T-helper 2 cell treated with Interferon-gamma antibody and Interleukin-4, amounts not matched to agents 100 ng/mL and 5 ng/mL, for 36 hours (primary cell): ENCODE data around the gene POU6F1. TPM values are rescaled to one million over a fixed set of nuclear protein-coding genes. Genes with fewer than 3 reads are reported as not detected.
"Not testable (repeated sequence)": the region's sequence is repeated elsewhere in the genome, so short reads cannot be mapped to it uniquely, and the experiment has no call there.

Experiments used
- intact Hi-C: fragments of 100-400 bp; cut with micrococcal nuclease; formaldehyde crosslinking; loops from one replicate; pipeline ENCODE4 v1.15.1; 2023
- total RNA-seq: library from RNA; stranded (reverse); gene quantifications from 2 replicates; pipeline ENCODE4 v1.2.3, GENCODE V29; 2022

POU6F1 gene
- 2.0 and 2.6 TPM in 2 replicates for total RNA-seq

- intact Hi-C loops: loop anchor here (1.0 to 5.0 kb wide), 6 partner anchors 20 to 456 kb away; partner anchors contain the start of genes ATF1, BIN2, DAZAP2 and LETMD1
These were observed at the start of gene POU6F1 for GRCh38 chr12:51217968-51218606. TSS of gene POU6F1 (minus strand) at chr12:51218062. CDS start at chr12:51206836, 11,226 bp downstream.

GRCh38 chr12:51265024-51265423, 47.2 kb upstream of the POU6F1 start:
- intact Hi-C loops: loop anchor here (5.0 kb wide), 2 partner anchors 48 to 57 kb away; partner anchors contain the start of genes BIN2 and POU6F1

- intact Hi-C loops: no loop called here
These were observed 46.4 kb upstream of the POU6F1 start for GRCh38 chr12:51264297-51264696.

GRCh38 chr12:51263341-51263740, 45.5 kb upstream of the POU6F1 start:
- intact Hi-C loops: no loop called here

GRCh38 chr12:51262758-51263177, 44.9 kb upstream of the POU6F1 start:
- intact Hi-C loops: no loop called here

GRCh38 chr12:51259600-51259999, 41.7 kb upstream of the POU6F1 start:
- intact Hi-C loops: not testable (repeated sequence)

- intact Hi-C loops: no loop called here
These were observed 36.7 kb upstream of the POU6F1 start for GRCh38 chr12:51254536-51254935.

GRCh38 chr12:51253276-51253675, 35.4 kb upstream of the POU6F1 start:
- intact Hi-C loops: no loop called here

GRCh38 chr12:51247523-51248206, 29.8 kb upstream of the POU6F1 start:
- intact Hi-C loops: no loop called here

GRCh38 chr12:51246254-51246853, 28.5 kb upstream of the POU6F1 start:
- intact Hi-C loops: no loop called here

- intact Hi-C loops: no loop called here
These were observed 27.8 kb upstream of the POU6F1 start for GRCh38 chr12:51245476-51246253.

GRCh38 chr12:51244269-51244668, 26.4 kb upstream of the POU6F1 start:
- intact Hi-C loops: no loop called here

GRCh38 chr12:51242876-51243275, 25.0 kb upstream of the POU6F1 start:
- intact Hi-C loops: no loop called here

GRCh38 chr12:51242120-51242519, 24.3 kb upstream of the POU6F1 start:
- intact Hi-C loops: no loop called here

- intact Hi-C loops: no loop called here
These were observed 23.1 kb upstream of the POU6F1 start for GRCh38 chr12:51240971-51241370.

GRCh38 chr12:51238510-51239334, 20.9 kb upstream of the POU6F1 start, which contains the start of gene DAZAP2:
TSS of gene DAZAP2 (plus strand) at chr12:51238826. CDS start at chr12:51238908, 82 bp downstream.
- intact Hi-C loops: loop anchor here (1.0 to 5.0 kb wide), 7 partner anchors 20 to 1126 kb away; partner anchors contain the start of genes COX14, CSRNP2, LETMD1 and POU6F1

GRCh38 chr12:51238037-51238509, 20.2 kb upstream of the POU6F1 start:
- intact Hi-C loops: loop anchor here (1.0 to 5.0 kb wide), 5 partner anchors 20 to 1126 kb away; partner anchors contain the start of genes COX14, CSRNP2, LETMD1 and POU6F1

GRCh38 chr12:51234530-51234929, 16.7 kb upstream of the POU6F1 start:
- intact Hi-C loops: no loop called here

GRCh38 chr12:51232642-51233041, 14.8 kb upstream of the POU6F1 start:
- intact Hi-C loops: no loop called here
